HG02938 (cell line): ENCODE results near the gene PRSS57.
"Not testable (repeated sequence)": the region's sequence is repeated elsewhere in the genome, so short reads cannot be mapped to it uniquely, and the experiment has no call there.

Source experiments
- ATAC-seq: cut with Tn5 transposase; IDR thresholded peaks from one replicate; pipeline ENCODE4 v1.9.1; 2021; ENCODE audit warnings: mild to moderate bottlenecking, moderate library complexity; ENCODE audit not compliant: unreplicated experiment

PRSS57 gene

DNA sequence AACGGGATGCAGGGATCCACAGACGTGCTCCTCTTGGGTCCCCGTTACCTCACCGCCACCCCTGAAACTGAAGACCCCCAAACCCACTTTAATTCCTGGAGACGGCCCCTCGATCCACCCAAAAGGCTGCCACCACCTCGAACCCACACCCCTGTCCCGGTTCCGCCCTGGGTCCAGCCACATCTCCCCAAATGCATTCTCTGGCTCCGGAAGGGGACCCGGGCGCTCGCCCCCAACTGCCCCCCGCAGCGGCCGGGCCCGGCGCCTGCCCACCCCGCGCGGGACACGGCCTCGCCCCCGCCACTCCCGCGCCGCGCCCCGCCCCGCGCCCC lies 19.3 kb downstream of the PRSS57 start:
- no peak for ATAC-seq

DNA sequence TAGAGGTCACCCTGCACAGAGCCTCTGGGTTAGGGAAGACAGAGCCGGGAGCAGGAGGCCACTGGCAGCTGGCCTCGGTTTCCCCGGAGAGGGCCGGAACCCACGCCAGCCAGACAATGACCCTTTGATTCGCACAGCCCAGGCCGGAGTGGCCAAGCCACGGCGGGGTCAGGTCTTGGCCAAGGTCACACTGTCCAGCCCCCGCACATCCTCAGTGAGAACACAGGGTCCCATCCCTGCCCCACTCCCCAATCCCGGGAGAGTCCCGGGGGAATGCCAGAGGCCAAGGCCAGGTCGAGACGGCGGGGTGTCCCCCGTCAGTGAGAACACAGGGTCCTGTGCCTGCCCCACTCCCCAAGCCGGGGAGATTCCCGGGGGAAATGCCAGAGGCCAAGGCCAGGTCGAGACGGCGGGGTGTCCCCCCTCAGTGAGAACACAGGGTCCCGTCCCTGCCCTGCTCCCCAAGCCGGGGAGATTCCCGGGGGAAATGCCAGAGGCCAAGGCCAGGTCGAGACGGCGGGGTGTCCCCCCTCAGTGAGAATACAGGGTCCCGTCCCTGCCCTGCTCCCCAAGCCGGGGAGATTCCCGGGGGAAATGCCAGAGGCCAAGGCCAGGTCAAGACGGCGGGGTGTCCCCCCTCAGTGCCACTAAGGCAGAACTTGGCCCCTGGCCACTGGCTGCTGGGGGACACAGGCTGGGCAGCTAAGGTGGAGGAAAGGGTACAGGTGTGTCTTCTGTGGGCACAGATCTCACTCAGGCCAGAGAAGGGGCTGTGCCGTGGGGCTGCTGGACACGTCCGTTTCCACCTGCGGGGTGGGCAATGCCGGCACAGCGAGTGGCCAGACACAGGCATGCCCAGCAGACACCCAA lies 20.7 kb downstream of the PRSS57 start:
- no peak for ATAC-seq

DNA sequence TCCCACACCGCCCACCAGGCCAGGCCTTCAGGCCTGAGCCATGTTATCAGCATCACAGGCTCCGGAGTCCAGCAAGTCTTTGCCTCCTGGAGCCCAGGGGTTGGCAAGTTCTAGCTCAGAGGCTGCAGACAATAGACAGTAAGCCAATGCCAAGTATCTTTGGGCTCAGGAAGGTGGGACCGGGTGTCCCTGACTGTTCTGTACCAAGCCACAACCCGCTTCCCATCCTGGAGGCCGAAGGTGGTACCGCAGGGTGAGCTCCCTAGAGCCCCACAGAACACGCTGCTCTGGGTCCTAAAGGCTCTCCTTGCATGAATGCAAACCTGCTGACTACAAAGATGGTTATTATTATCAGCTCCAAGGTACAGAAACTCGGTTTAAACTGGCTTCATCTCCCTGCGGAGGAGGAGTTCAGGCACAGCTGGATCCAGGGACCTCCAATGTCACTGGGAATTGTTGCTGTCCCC lies 24.6 kb downstream of the PRSS57 start:
- no peak for ATAC-seq

DNA sequence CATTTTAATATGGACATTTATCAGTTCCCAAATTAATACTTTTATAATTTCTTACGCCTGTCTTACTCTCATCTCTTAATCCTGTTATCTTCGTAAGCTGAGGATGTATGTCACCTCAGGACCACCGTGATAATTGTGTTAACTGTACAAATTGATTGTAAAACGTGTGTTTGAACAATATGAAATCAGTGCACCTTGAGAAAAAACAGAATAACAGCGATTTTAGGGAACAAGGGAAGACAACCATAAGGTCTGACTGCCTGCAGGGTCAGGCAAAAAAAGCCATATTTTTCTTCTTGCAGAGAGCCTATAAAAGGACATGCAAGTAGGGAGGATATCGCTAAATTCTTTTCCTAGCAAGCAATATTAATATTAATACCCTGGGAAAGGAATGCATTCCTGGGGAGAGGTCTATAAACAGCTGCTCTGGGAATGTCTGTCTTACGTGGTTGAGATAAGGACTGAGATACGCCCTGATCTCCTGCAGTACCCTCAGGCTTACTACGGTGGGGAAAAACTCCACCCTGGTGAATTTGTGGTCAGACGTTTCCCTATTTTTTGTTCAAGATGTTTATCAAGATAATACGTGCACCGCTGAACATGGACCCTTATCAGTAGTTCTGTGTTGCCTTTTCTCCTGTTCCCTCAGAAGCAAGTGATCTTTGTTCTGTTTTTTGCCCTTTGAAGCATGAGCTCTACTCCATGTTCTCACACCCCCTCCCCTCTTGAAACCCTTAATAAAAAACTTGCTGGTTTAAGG lies 26.4 kb downstream of the PRSS57 start:
- ATAC-seq: not testable (repeated sequence)

DNA sequence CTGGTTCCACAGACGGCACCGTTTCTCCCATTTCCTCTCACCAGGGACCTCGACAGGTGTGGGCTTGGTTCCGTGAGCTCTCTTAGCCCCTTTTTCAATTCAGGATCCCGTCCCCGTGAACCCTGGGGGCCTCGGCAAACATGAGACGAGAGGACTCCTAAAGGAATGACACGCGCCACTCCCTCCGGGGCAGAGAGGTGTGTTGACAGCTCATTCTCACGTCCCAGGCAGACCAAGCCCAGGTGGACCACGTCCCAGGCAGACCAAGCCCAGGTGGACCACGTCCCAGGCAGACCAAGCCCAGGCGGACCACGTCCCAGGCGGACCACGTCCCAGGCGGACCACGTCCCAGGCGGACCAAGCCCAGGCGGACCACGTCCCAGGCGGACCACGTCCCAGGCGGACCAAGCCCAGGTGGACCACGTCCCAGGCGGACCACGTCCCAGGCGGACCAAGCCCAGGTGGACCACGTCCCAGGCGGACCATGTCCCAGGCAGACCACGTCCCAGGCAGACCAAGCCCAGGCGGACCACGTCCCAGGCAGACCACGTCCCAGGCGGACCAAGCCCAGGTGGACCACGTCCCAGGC lies 28.2 kb downstream of the PRSS57 start:
- not testable (repeated sequence) for ATAC-seq

DNA sequence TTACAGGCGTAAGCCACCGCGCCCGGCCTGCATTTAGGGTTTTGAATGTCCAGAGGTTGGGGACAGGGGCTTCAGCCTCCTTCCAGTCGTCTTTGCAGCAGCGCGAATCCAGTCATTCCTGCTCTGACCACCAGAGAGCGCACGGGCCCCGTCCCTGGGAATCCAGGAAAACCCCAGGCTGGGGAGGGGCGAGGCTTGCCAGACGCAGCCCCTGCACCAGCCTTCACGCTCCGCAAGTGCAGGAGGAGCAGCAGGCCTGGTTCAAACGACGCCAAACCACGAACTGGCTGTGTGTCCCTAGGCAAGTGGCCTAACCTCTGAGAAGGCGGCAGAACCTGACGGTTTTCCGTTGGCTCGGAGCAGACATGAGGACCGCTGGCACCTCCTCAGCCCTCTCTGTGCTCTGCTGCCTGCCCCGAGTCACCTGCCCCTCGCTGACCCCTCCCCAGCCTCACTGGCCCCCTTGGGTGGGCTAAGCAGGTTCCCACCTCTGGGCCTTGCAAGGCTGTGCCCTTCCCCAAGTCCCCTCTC lies 30.3 kb downstream of the PRSS57 start:
- ATAC-seq: no peak

DNA sequence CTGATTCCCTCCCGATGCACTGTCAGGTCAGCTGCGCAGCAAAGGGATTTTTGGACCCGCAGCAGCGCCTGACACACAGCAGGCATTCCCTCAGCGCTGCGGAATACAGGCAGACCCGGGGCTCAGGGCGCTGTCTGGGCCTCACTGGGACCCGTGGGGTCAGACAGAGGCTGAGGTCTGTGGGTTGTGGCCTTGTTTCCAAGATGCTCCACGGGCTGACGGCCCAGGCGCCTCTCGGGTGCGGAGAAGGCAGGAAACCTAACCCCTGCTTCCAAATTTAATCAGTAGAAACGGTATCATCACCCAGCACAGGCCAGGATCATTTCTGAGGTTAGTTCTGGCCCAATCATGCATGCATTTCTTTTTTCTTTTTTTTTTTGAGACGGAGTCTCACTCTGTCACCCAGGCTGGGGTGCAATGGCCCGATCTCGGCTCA lies 31.6 kb downstream of the PRSS57 start:
- no peak for ATAC-seq

DNA sequence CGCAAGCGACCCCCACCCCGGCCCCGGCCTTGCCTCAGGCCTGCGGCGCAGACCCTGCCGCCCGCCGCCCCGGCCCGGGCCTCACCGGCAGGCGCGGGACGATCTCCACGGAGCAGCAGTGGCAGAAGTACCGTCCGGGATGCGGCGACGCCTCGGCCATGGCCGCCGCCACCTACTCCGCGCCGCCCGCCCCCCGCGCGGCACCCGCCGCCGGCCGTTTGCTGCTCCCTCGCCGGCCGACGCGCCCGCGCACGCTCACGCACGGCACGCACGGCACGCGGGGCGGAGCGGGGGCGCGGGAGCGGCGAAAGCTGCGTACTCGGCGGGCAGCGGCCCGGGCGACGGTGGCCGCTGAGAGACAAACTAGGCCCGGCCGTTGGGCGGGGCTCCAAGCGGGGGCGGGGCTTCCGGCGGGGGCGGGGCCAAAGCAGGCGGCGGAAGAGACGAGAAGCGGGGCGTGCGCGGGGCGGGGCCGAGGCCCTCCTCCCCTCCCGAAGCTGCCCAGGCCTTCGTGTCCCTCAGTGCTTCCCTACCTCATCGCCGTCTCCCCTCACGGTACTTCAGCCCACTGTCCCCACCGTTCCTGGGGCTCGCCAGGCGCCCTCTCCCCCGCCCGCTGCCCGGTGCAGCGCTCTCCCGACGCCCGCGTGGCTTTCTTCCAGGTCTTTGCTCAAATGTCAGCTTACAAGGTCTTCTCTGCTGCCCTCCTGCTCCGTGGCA lies 32.1 kb downstream of the PRSS57 start, which contains the start of gene RNF126:
TSS of gene RNF126 (minus strand) at position 253 of the 720 bp plus-strand sequence. CDS start at position 160, 93 bp downstream.
- ATAC-seq: peak; percentile 48

DNA sequence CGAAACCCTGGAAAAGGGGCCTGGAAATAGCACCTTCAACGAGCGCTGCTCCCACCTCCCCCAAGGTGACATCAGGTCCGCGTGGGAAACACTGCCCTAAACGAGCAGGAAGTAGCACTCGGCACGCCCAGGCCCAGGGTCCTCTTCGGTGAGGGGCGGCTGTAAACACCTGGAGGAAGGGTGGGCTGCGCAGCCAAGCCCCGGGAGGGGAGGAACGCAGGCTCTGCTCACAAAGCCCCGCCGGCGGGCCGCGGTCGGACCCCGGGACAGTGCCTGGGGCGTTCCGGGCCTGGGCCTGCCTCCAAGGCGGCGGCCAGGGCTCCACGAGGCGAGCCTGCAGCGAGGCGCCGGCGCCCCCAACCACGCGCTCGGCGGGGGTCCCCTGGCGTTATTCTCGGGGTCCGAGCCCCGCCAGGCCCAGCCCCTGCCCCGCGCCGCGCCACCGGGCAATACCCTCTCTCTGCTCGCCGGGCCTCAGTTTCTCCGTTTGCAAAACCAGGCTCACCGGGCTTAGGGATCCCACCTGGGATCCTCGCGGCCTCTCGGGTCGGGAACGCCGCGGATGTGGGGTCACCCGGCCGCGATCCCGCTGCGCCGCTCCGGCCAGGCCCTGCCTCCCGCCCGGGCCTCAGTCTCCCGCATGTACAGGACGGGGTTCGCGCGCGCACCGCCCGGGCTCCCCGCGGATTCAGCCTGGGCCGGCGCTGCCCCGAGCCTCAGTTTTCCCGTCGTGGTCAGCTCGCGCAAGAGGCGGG lies 32.9 kb downstream of the PRSS57 start:
- ATAC-seq: peak; percentile 21

DNA sequence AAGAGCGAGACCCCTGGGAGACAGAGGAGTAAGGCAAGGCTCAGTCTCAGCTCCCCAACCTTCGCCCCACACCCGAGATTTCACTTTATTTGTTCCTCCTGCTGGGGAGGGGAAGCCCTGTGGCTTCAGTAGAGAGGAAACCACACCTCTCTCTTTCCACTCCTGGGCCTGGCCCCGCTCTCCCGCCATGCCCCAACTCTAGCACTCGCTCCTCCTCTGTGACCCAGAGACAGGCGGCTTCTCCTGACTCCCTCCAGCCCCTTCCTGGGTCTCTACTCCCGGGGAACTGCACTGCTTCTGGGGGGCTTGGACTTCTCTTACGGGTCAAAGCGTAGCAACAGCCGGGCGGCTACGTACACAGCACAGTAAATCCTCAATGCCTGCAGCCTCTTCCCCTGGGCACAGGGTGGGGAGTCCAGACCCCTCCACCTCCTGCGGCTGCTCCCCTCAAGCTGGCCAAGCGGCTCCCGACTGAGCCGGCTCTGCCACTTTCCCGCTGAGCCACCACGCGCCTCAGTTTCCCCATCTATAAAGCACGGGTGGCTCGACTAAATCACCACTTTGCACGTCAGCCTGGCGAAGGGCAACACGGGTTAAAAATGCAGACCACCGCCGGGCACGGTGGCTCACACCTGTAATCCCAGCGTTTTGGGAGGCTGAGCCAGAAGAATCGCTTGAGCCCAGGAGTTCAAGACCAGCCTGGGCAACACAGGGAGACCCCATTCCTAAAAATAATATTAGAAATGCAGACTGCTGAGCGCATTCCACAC lies 33.6 kb downstream of the PRSS57 start:
- ATAC-seq: no peak

DNA sequence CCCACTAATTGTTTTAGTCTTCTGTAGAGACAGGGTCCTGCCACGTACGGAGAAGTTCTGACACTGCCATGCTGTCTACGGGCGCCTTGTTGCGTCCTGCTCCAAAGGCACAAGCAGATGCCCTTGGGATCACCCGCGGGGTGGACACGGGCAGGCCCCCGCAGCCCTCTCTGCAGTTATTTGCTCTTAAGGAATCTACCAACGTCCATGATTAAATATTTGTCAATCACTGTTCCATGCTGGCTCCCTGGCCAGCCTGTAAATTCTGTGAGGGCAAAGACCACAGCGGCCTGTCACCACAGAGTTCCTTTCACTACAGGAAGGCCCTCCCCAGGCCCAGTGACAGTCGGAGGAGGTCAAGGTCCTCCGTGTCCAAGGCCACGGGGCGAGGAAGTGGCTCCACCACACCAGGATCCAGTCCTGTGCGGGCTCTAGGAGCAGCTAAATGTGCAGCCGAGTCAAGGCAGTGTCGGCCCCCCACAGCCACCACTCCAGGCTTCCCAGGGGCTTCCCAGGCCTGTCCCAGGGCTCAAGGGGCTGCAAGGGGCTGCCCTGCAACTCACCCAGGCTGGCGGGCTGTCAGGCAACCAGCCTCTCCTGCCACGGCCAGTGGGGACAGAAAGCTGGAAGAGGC lies 34.3 kb downstream of the PRSS57 start:
- ATAC-seq: no peak

DNA sequence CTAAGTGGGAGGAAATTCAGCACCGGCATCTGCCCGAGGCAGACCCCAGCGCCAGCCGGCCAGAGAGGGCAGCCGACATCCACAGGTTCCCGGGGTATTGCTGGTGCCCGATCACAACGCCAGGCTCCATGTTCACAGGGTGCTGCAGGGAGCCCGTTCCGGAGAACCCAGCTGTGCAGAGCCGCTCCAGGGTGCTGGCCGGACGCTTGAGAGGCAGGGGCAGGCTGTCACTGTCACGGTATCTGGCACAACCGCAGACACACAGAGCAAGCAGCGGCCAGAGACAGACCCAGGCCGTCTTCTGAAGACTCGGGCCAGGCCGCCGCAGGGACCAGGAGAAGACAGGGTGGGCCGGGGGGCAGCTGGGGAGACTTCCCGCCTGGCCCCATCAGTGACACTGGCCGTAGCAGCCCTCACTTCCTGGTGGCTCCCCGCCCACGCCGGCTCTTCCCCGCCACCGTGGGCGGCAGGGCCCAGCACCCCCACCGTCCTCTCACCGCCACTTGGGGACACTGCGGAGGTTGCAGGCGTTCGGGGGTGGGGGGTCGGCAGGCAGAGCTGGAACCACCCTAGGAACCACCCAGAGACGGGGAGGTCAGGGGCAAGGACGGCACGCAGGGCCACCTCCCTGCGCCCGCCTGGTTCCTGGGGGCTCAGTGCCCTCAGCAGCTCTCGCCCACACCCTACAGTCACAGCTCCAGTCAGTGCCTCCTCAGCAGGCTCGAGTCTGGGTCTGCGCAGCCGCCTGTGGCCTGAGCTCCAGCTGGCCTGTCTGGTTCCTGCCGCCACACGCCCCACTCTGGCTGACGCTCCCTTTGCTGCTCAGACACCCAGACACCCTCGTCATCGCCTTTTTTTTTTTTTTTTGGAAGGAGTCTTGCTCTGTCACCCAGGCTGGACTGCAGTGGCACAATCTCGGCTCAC lies 36.1 kb downstream of the PRSS57 start:
- ATAC-seq: no peak

DNA sequence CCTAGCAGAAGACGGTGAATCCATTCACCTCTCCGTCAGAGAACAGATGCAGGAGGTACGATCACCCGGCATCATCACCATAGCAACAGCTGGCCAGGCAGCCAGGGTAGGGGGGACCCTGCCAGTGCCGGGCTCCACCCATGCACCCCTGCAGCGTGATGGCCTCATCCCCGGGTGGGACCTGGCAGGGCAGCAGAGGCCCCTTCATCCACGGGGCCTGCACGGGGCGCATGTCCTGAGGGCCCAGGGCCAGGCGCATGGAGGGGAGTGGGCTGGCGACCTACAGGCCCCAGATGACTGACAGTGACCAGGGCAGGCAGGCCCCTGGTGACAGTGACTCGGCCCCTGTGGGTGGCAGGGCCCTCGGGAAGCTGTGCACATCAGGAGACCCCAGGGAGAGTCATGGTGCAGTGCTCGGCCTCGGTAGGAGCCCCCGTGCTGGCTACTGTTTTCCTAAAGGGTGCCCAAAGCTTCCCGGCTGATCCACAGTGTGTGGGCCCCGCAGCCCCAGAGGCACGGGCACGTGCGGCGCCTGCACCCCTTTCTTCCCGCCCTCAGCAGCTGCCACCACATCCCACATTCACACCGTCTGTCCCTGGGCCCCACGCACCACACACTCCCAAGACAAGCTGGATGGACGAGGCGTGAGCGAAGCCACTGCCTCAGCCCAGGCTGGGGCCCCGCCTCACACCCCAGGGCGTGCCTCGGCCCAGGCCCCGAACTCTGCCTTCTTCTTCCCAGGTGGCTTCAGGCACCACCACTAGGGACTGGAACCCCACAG lies 37.0 kb downstream of the PRSS57 start:
- no peak for ATAC-seq

DNA sequence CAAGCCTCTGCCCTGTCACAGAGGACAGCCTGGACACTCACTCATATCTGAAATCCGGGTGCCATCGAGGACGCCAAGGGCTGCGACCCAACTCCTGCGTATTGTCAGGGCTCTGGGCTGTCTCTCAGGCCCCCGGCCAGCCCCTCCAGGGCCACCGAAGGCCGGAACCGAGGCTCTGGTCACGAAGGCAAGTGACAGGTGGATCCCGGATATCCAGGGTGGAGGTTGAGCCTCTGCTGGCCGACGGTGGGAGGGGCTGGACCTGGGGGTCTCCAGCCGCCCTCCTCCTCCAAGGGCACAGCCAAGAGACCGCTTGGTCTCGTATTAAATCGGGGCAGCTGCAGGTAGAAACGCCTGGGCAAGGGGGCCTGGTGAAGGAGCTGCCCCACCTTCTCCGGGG lies 37.6 kb downstream of the PRSS57 start:
- ATAC-seq: no peak

DNA sequence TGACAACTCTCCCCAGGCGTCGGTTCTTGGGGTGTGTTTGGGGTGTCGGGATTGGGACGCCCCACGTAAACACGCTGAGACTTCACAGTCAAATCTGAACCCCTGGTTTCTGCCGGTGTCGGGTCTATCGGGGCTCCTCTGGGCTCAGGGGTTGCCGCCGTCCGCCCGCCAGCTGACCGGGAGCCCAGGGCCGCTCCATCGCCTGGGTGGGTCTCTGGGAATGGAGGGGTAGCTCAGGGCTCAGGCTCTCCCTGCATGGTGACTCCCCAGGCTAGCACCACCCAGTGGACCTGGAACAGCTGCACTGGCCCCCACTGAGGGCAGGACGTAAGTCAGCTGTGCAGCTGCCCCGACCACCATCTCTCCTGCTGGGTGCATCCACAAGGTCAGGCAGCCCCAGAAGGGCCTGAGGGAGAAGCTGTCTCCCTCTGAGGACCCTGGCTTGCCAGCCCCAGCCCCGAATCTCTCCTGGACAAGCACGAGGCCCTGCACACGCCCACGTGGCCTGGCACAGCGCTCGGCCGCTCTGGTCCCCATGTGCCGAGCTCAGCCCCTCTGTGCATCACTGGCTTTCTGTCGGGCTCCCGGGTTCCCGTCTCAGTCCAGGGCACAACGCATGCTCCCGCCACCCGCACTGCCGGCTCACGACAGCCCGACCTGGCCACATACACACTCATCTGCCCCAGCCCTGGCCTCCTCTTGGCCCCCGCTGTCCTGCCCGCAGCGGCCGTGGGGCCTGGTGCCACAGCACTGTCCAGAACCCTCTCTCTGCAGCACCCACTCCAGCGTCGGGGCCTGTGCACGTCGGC lies 38.3 kb downstream of the PRSS57 start:
- ATAC-seq: no peak

DNA sequence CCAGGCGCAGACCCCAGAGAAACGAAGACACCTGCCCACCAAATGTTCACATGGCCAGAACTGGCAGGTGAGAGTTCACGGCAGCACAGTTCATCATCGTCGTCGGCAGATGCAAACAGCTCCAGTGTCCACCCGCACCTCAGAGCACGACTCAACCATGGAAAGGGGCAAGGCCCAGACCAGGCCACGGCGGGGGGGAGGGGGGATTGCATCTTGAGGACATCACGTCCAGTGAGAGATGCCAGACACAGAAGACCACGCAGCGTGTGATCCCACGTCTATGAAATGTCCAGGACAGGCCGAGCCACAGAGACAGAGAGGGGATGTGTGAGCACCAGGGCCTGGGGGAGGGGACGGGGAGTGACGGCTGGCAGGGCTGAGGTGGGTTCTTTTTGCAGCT lies 39.6 kb downstream of the PRSS57 start:
- no peak for ATAC-seq
